ENCODE results near the gene STXBP6.
"Not testable (repeated sequence)": the region's sequence is repeated elsewhere in the genome, so short reads cannot be mapped to it uniquely, and the experiment has no call there.

STXBP6 gene

GRCh38 chr14:24806061-24806678, 243.8 kb downstream of the STXBP6 start:
- peak; percentile 40 for DNase-seq
- in situ Hi-C loops (cut with HindIII; ENCODE audit: low pct_ligation_motif_present, low pct_unique_long_range_greater_than_20kb, low sequenced_read_pairs): no loop called here

- in situ Hi-C loops (cut with HindIII; ENCODE audit: low pct_ligation_motif_present, low pct_unique_long_range_greater_than_20kb, low sequenced_read_pairs): no loop called here
- no peak for DNase-seq
These were observed 245.3 kb downstream of the STXBP6 start for GRCh38 chr14:24804552-24805212.

GRCh38 chr14:24803933-24804494, 245.9 kb downstream of the STXBP6 start:
- no peak for DNase-seq
- in situ Hi-C loops (cut with HindIII; ENCODE audit: low pct_ligation_motif_present, low pct_unique_long_range_greater_than_20kb, low sequenced_read_pairs): no loop called here

- DNase-seq; in situ Hi-C loops (cut with HindIII; ENCODE audit: low pct_ligation_motif_present, low pct_unique_long_range_greater_than_20kb, low sequenced_read_pairs): not testable (repeated sequence)
These were observed 246.5 kb downstream of the STXBP6 start for GRCh38 chr14:24803426-24803825.

GRCh38 chr14:24802236-24802635, 247.7 kb downstream of the STXBP6 start:
- no peak for DNase-seq
- in situ Hi-C loops (cut with HindIII; ENCODE audit: low pct_ligation_motif_present, low pct_unique_long_range_greater_than_20kb, low sequenced_read_pairs): no loop called here

GRCh38 chr14:24801024-24801423, 248.9 kb downstream of the STXBP6 start:
- no peak for DNase-seq
- in situ Hi-C loops (cut with HindIII; ENCODE audit: low pct_ligation_motif_present, low pct_unique_long_range_greater_than_20kb, low sequenced_read_pairs): no loop called here

GRCh38 chr14:24798911-24799462, 251.0 kb downstream of the STXBP6 start:
- in situ Hi-C loops (cut with HindIII; ENCODE audit: low pct_ligation_motif_present, low pct_unique_long_range_greater_than_20kb, low sequenced_read_pairs): no loop called here
- DNase-seq: no peak

- no peak for DNase-seq
- in situ Hi-C loops (cut with HindIII; ENCODE audit: low pct_ligation_motif_present, low pct_unique_long_range_greater_than_20kb, low sequenced_read_pairs): no loop called here
These were observed 254.5 kb downstream of the STXBP6 start for GRCh38 chr14:24795406-24795805.

GRCh38 chr14:24794644-24795305, 255.2 kb downstream of the STXBP6 start:
- in situ Hi-C loops (cut with HindIII; ENCODE audit: low pct_ligation_motif_present, low pct_unique_long_range_greater_than_20kb, low sequenced_read_pairs): no loop called here
- DNase-seq: no peak

GRCh38 chr14:24790196-24790595, 259.8 kb downstream of the STXBP6 start:
- in situ Hi-C loops (cut with HindIII; ENCODE audit: low pct_ligation_motif_present, low pct_unique_long_range_greater_than_20kb, low sequenced_read_pairs): no loop called here
- no peak for DNase-seq

GRCh38 chr14:24789378-24789884, 260.5 kb downstream of the STXBP6 start:
- no peak for DNase-seq
- in situ Hi-C loops (cut with HindIII; ENCODE audit: low pct_ligation_motif_present, low pct_unique_long_range_greater_than_20kb, low sequenced_read_pairs): no loop called here

GRCh38 chr14:24785698-24786097, 264.2 kb downstream of the STXBP6 start:
- in situ Hi-C loops (cut with HindIII; ENCODE audit: low pct_ligation_motif_present, low pct_unique_long_range_greater_than_20kb, low sequenced_read_pairs): no loop called here
- DNase-seq: no peak

- in situ Hi-C loops (cut with HindIII; ENCODE audit: low pct_ligation_motif_present, low pct_unique_long_range_greater_than_20kb, low sequenced_read_pairs): no loop called here
- DNase-seq: no peak
These were observed 265.0 kb downstream of the STXBP6 start for GRCh38 chr14:24784981-24785380.

GRCh38 chr14:24783791-24784190, 266.2 kb downstream of the STXBP6 start:
- in situ Hi-C loops (cut with HindIII; ENCODE audit: low pct_ligation_motif_present, low pct_unique_long_range_greater_than_20kb, low sequenced_read_pairs): no loop called here
- no peak for DNase-seq

GRCh38 chr14:24780281-24780680, 269.7 kb downstream of the STXBP6 start:
- no peak for DNase-seq
- in situ Hi-C loops (cut with HindIII; ENCODE audit: low pct_ligation_motif_present, low pct_unique_long_range_greater_than_20kb, low sequenced_read_pairs): no loop called here

- in situ Hi-C loops (cut with HindIII; ENCODE audit: low pct_ligation_motif_present, low pct_unique_long_range_greater_than_20kb, low sequenced_read_pairs): no loop called here
These were observed 272.3 kb downstream of the STXBP6 start for GRCh38 chr14:24777678-24778077.

GRCh38 chr14:24775950-24776349, 274.0 kb downstream of the STXBP6 start:
- no peak for DNase-seq
- in situ Hi-C loops (cut with HindIII; ENCODE audit: low pct_ligation_motif_present, low pct_unique_long_range_greater_than_20kb, low sequenced_read_pairs): no loop called here

More at GRCh38 chr14:24777678-24778077, 272.3 kb downstream of the STXBP6 start:
- no peak for DNase-seq

- in situ Hi-C loops (cut with HindIII; ENCODE audit: low pct_ligation_motif_present, low pct_unique_long_range_greater_than_20kb, low sequenced_read_pairs): no loop called here
- no peak for DNase-seq
These were observed 275.6 kb downstream of the STXBP6 start for GRCh38 chr14:24774187-24774915.
